ENCODE results near the gene SCNN1G. TPM values are rescaled to one million over a fixed set of nuclear protein-coding genes. Genes with fewer than 3 reads are reported as not detected.
"Not testable (repeated sequence)": the region's sequence is repeated elsewhere in the genome, so short reads cannot be mapped to it uniquely, and the experiment has no call there.

The SCNN1G gene
- total RNA-seq, 1 experiment from 2014 or later: 6.3 TPM

DNA sequence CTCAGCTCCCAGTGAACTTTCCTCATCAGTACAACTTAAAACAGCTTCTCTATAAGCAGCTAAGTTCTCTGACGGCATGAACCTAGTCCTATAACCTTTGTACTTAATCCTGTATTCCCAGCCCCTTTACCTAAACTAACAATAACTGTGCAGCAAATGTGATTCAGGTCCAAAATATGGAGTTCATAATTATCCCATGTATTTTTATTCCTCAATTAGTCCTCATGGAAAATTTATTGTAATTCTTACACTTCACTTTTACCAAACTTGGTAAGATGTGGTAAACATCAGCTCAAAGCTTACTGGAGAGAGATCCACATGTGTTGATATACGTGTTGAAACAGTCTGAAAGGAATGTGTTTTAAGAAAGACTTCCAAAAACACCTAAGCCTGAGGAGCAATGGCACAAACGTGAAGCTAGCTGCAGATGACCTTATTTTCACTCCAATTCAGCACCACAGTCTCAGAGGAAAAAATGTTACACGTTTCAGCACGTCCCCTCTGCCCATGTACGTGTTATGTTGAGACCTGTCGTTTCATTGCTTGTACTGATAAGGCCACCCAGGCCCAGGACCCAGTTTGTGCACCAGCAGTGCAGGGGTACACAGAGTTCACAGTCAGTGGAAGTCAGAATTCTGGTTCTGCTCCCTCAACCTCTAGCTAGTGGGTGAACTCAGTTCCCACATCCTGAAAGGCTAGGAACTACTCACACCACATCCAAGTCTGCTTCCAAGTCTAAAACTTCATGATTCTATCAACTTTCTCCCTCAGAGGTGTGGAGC is 40.4 kb upstream of the SCNN1G start:
- Histone ChIP-seq H3K9ac (ENCODE audit: low read length) (no peak overlapping the region), H3K27ac (ENCODE audit: low read length) (no peak overlapping the region), H3K79me2 (ENCODE audit: low read length) (peaks cover 91% of the 10 kb centered on the region), H3K9me3 (ENCODE audit: low read length) (no peaks in the 10 kb centered on the region), H3F3A (ENCODE audit: low read length, unreplicated experiment) (no peaks in the 10 kb centered on the region), H3K36me3 (ENCODE audit: low read depth, low read length) (no peaks in the 10 kb centered on the region; the same call in 1 of the 2 replicates), H3K4me2 (ENCODE audit: low read length) (no peak overlapping the region), H3K4me1 (ENCODE audit: insufficient read depth, low read length) (peaks cover 27% of the 10 kb centered on the region), H3K27me3 (ENCODE audit: low read length) (no peaks in the 10 kb centered on the region), H3K4me3 (ENCODE audit: low read length) (no peak overlapping the region), H3K9me2 (replicated peaks; ENCODE audit: low read length) (no peaks in the 10 kb centered on the region), H4K20me1 (ENCODE audit: low read length) (no peaks in the 10 kb centered on the region), H2AFZ (ENCODE audit: low read length) (no peak overlapping the region)
- ATAC-seq (no peak), DNase-seq (no peak)
- ChIA-PET POLR2A (ENCODE audit: unreplicated experiment) (no interaction called here), CTCF (no interaction called here)
- BruUV-seq (replicated peaks): no TSS peak
- TF ChIP-seq, protein P1, sequence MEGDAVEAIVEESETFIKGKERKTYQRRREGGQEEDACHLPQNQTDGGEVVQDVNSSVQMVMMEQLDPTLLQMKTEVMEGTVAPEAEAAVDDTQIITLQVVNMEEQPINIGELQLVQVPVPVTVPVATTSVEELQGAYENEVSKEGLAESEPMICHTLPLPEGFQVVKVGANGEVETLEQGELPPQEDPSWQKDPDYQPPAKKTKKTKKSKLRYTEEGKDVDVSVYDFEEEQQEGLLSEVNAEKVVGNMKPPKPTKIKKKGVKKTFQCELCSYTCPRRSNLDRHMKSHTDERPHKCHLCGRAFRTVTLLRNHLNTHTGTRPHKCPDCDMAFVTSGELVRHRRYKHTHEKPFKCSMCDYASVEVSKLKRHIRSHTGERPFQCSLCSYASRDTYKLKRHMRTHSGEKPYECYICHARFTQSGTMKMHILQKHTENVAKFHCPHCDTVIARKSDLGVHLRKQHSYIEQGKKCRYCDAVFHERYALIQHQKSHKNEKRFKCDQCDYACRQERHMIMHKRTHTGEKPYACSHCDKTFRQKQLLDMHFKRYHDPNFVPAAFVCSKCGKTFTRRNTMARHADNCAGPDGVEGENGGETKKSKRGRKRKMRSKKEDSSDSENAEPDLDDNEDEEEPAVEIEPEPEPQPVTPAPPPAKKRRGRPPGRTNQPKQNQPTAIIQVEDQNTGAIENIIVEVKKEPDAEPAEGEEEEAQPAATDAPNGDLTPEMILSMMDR (conservative IDR thresholded peaks at IDR 0.05; ENCODE audit: low read depth, low read length): no peak
- TF ChIP-seq EZH2 (IDR thresholded peaks at IDR 0.05; ENCODE audit: low read length, unreplicated experiment) (no peak), EZH2phosphoT487 (IDR thresholded peaks at IDR 0.05; ENCODE audit: borderline replicate concordance, low read length) (no peak)
- intact Hi-C loops (cut with micrococcal nuclease): no loop called here

DNA sequence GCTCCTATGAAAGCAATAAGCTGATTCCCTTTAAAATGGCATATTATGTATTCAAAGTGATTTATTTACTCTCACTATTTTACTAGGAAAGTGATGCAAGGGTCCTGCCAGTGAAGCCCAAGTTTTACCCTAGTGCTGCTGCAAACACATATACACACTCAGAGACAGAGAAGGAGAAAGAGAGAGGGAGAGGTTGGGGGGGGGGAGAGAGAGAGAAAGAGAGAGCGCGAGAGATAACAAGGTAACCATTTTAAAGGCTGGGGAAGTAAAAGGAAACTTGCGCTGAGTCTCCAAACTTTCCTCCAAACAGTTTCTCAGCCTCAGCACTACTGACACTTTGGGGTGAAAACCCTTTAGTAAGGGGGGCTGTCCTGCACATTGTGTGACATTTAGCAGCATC is 39.2 kb upstream of the SCNN1G start:
- Histone ChIP-seq H4K20me1 (ENCODE audit: low read length) (no peaks in the 10 kb centered on the region), H3K9me2 (replicated peaks; ENCODE audit: low read length) (no peaks in the 10 kb centered on the region), H3F3A (ENCODE audit: low read length, unreplicated experiment) (no peaks in the 10 kb centered on the region), H3K4me1 (ENCODE audit: insufficient read depth, low read length) (peaks cover 27% of the 10 kb centered on the region), H3K9ac (ENCODE audit: low read length) (no peak overlapping the region), H3K27me3 (ENCODE audit: low read length) (no peaks in the 10 kb centered on the region), H2AFZ (ENCODE audit: low read length) (no peak overlapping the region), H3K4me2 (ENCODE audit: low read length) (no peak overlapping the region), H3K36me3 (ENCODE audit: low read depth, low read length) (no peaks in the 10 kb centered on the region), H3K79me2 (ENCODE audit: low read length) (peaks cover 93% of the 10 kb centered on the region), H3K4me3 (ENCODE audit: low read length) (no peak overlapping the region), H3K27ac (ENCODE audit: low read length) (no peak overlapping the region), H3K9me3 (ENCODE audit: low read length) (no peaks in the 10 kb centered on the region)
- intact Hi-C loops (cut with micrococcal nuclease): no loop called here
- BruUV-seq (replicated peaks): no TSS peak
- ATAC-seq (no peak), DNase-seq (no peak)
- ChIA-PET POLR2A (ENCODE audit: unreplicated experiment) (no interaction called here), CTCF (no interaction called here)
- TF ChIP-seq EZH2phosphoT487 (IDR thresholded peaks at IDR 0.05; ENCODE audit: borderline replicate concordance, low read length): no peak
- TF ChIP-seq, protein P1 (conservative IDR thresholded peaks at IDR 0.05; ENCODE audit: low read depth, low read length): no peak
- TF ChIP-seq EZH2 (IDR thresholded peaks at IDR 0.05; ENCODE audit: low read length, unreplicated experiment): no peak

DNA sequence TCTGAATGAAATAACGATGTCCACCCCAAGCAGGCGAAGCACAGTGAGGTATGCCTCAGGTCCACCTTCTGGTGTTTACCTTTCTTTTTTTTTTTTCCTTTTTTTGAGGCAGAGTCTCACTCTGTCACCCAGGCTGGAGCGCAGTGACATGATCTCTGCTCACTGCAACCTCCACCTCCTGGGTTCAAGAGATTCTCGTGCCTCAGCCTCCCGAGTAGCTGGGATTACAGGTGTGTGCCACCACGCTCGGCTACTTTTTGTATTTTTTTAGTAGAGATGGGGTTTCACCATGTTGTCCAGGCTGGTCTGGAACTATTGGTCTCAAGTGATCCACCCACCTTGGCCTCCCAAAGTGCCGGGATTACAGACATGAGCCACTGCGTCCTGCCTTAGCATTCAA is 38.2 kb upstream of the SCNN1G start:
- BruUV-seq (replicated peaks); H3K9me2 ChIP-seq (replicated peaks; ENCODE audit: low read length); H3K9me3 ChIP-seq (ENCODE audit: low read length); H3K27ac ChIP-seq (ENCODE audit: low read length); H4K20me1 ChIP-seq (ENCODE audit: low read length); H3F3A ChIP-seq (ENCODE audit: low read length, unreplicated experiment); CTCF ChIA-PET; H3K9ac ChIP-seq (ENCODE audit: low read length); POLR2A ChIA-PET (ENCODE audit: unreplicated experiment); DNase-seq; H3K27me3 ChIP-seq (ENCODE audit: low read length); H3K36me3 ChIP-seq (ENCODE audit: low read depth, low read length); H2AFZ ChIP-seq (ENCODE audit: low read length); intact Hi-C loops (cut with micrococcal nuclease); ATAC-seq; H3K4me3 ChIP-seq (ENCODE audit: low read length); H3K4me2 ChIP-seq (ENCODE audit: low read length): not testable (repeated sequence)
- Histone ChIP-seq H3K4me1 (ENCODE audit: insufficient read depth, low read length) (peaks cover 27% of the 10 kb centered on the region), H3K79me2 (ENCODE audit: low read length) (peaks cover 85% of the 10 kb centered on the region)
